Measurements from ENCODE around the gene UBL3. TPM values are rescaled to one million over a fixed set of nuclear protein-coding genes. Genes with fewer than 3 reads are reported as not detected.

The UBL3 gene
- total RNA-seq, 1 donor from 2014 or later = 16.1 TPM

DNA sequence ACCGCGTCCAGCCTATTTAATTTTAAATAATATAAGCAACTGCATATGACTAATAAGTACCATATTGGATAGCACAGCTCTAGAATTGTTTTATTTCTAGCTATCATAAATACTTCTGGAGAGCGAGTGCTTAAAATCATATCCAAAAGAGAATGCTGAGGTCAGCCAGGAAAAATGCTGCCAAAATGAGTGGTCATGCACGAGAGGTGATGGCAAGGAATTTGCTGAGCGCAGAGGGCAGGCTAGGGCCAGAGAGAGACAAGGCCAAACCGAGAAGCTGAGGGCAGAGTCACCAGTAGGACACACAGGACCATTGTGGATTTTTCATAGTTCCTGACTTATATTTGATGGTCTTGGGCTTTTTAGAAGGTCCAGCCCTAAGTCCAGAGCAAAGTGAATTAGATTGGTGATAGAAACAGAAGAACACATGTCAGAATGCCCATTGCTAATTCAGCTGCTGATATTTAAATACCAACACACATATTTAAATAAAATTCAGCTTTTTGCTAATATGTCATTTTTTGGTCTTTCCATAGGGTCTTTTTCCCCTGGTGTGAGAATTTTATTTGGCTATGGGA lies 33.6 kb upstream of the UBL3 start:
- Histone ChIP-seq H3K36me3 (ENCODE audit: control insufficient read depth, insufficient read depth, low read length) (no peaks in the 10 kb centered on the region), H3K4me3 (ENCODE audit: low read depth, low read length) (no peak overlapping the region), H3K27me3 (ENCODE audit: control insufficient read depth, insufficient read depth, low read length) (peaks cover 2% of the 10 kb centered on the region)
- FAIRE-seq (no peak), DNase-seq (ENCODE audit: low read depth) (no peak)
- TF ChIP-seq, protein P1, sequence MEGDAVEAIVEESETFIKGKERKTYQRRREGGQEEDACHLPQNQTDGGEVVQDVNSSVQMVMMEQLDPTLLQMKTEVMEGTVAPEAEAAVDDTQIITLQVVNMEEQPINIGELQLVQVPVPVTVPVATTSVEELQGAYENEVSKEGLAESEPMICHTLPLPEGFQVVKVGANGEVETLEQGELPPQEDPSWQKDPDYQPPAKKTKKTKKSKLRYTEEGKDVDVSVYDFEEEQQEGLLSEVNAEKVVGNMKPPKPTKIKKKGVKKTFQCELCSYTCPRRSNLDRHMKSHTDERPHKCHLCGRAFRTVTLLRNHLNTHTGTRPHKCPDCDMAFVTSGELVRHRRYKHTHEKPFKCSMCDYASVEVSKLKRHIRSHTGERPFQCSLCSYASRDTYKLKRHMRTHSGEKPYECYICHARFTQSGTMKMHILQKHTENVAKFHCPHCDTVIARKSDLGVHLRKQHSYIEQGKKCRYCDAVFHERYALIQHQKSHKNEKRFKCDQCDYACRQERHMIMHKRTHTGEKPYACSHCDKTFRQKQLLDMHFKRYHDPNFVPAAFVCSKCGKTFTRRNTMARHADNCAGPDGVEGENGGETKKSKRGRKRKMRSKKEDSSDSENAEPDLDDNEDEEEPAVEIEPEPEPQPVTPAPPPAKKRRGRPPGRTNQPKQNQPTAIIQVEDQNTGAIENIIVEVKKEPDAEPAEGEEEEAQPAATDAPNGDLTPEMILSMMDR (IDR thresholded peaks at IDR 0.05; ENCODE audit: insufficient read depth, low read length, severe bottlenecking) = no peak

DNA sequence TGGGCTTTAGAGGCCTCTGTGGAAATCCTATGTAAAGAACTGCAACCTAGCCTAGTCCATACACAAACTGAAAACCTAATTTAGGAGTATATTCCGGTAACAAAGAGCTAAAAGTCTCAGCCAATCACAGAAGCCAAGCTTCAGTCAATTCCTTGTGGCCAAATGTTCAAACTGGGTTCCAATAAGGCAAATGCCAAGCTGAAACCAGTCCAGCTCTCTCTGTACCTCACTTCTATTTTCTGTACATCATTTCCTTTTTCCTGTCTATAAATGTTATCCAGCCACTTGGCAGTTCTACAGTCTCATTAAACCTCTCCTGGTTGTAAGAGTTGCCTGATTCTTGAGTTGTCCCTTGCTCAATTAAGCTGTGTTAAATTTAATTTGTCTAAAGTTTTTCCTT lies 31.7 kb upstream of the UBL3 start:
- no peaks in the 10 kb centered on the region for H3K36me3 ChIP-seq (ENCODE audit: control insufficient read depth, insufficient read depth, low read length)
- DNase-seq (ENCODE audit: low read depth) (no peak), FAIRE-seq (no peak)
- H3K4me3 ChIP-seq (ENCODE audit: low read depth, low read length) = no peak overlapping the region
- H3K27me3 ChIP-seq (ENCODE audit: control insufficient read depth, insufficient read depth, low read length) = peaks cover 2% of the 10 kb centered on the region
- TF ChIP-seq, protein P1 (IDR thresholded peaks at IDR 0.05; ENCODE audit: insufficient read depth, low read length, severe bottlenecking) = no peak

DNA sequence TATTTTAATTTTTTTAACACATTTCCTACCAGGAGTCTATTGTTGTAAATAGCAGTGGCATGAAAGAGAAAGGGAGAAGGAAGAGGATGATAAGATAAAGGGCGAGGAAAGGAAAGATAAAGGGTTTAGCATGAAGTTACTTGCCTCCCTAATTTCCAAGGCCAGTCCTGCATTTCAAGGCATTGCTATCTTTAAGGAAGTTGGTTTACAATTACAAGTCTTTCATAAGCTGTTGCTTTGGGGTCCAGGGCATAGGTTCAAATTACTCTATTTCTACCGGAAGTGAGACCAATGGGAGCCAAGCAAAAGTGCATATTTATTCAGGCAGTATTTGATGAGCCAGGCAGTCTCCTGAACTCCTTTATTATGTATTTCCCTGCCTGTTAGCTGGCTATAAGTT lies 27.7 kb upstream of the UBL3 start:
- H3K4me3 ChIP-seq (ENCODE audit: low read depth, low read length) = no peak overlapping the region

DNA sequence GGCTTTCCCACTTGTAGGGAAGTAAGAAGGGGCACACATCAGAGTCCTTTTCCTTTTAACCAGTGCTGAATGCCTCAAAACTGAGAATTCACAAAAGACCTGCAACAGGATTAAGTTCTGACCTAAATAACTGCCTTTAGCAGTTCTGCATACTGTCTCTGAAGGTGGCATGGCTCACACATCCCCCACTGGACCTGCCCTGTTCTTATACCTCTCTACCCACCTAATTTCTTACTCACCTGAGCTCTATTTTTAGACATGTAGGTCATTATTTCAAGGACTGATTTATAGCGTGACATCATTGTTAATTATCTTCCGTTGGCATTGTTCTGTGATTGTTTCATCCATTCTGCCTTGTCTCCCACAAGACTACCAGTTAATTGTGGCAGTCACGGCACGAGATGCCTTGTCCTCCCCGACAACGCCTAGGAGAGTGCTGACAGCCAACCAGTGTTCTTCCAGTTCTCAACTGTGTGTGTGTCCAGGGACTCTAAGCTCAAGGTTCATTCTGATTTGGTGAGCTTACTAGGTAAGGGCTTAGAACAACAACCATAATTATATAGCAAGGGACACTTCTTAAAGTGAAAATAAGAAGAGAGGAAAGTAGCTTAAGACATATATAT lies 27.1 kb upstream of the UBL3 start:
- peaks cover 2% of the 10 kb centered on the region for H3K27me3 ChIP-seq (ENCODE audit: control insufficient read depth, insufficient read depth, low read length)
- FAIRE-seq = no peak
- TF ChIP-seq, protein P1 (IDR thresholded peaks at IDR 0.05; ENCODE audit: insufficient read depth, low read length, severe bottlenecking) = no peak
- DNase-seq (ENCODE audit: low read depth) = no peak
- H3K4me3 ChIP-seq (ENCODE audit: low read depth, low read length) = no peak overlapping the region
- no peaks in the 10 kb centered on the region for H3K36me3 ChIP-seq (ENCODE audit: control insufficient read depth, insufficient read depth, low read length)

More for the DNA sequence above, 27.7 kb upstream of the UBL3 start:
- DNase-seq (ENCODE audit: low read depth) = no peak
- peaks cover 2% of the 10 kb centered on the region for H3K27me3 ChIP-seq (ENCODE audit: control insufficient read depth, insufficient read depth, low read length)
- H3K36me3 ChIP-seq (ENCODE audit: control insufficient read depth, insufficient read depth, low read length) = no peaks in the 10 kb centered on the region
- no peak for FAIRE-seq
- TF ChIP-seq, protein P1 (IDR thresholded peaks at IDR 0.05; ENCODE audit: insufficient read depth, low read length, severe bottlenecking) = no peak

DNA sequence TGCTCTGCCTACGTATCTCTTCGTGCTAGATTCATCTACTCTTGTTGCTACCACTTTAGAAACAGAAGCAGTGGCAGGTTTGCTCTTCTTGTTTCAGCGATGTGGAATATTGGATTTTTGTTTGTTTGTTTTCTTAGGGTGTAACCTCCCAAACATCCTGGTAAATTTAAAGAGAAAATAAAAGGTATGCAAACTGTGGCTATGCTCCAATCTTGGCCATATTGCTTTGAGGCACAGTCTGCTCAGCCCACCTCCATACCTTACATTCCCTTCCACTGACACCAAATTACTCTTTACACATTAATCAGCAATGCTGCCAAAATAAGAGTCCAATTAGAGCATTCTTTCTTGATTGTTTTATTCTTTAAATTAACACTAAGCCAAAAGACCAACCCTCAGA lies 25.2 kb upstream of the UBL3 start:
- TF ChIP-seq, protein P1 (IDR thresholded peaks at IDR 0.05; ENCODE audit: insufficient read depth, low read length, severe bottlenecking) = no peak
- H3K27me3 ChIP-seq (ENCODE audit: control insufficient read depth, insufficient read depth, low read length) = peaks cover 6% of the 10 kb centered on the region
- no peak overlapping the region for H3K4me3 ChIP-seq (ENCODE audit: low read depth, low read length)
- no peak for FAIRE-seq
- no peak for DNase-seq (ENCODE audit: low read depth)
- no peaks in the 10 kb centered on the region for H3K36me3 ChIP-seq (ENCODE audit: control insufficient read depth, insufficient read depth, low read length)

DNA sequence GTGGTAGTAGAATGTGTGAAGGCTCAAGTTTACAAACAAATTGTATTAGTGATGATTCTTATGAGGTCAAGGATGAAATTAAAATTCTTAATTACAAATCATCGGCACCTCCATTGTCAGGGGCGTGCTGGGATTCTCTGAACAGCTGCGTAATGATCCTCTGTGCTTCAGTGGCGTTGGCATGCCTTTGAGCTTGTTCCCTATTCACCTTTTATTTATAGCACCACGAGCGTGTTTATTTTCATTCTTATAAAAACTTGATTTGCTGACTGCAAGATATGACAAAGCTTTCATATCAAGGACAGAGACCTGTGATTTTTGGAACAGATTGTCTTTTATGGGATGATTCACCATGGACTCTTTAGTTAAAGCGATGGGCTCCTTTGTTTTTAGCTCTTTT lies 18.2 kb upstream of the UBL3 start:
- TF ChIP-seq, protein P1 (IDR thresholded peaks at IDR 0.05; ENCODE audit: insufficient read depth, low read length, severe bottlenecking) = no peak
- DNase-seq (ENCODE audit: low read depth) (no peak), FAIRE-seq (no peak)

More for the DNA sequence above, 18.2 kb upstream of the UBL3 start:
- no peaks in the 10 kb centered on the region for H3K36me3 ChIP-seq (ENCODE audit: control insufficient read depth, insufficient read depth, low read length)
- H3K27me3 ChIP-seq (ENCODE audit: control insufficient read depth, insufficient read depth, low read length) = peaks cover 6% of the 10 kb centered on the region
- H3K4me3 ChIP-seq (ENCODE audit: low read depth, low read length) = no peak overlapping the region
